SK-N-SH (cell line): ENCODE results near the gene DARS2. TPM values are rescaled to one million over a fixed set of nuclear protein-coding genes. Genes with fewer than 3 reads are reported as not detected.
A peak's percentile ranks its signal among the peaks of the same experiment; 100 is the strongest.

Source experiments
- CTCF ChIA-PET: fragments of 300-600, 350-600 bp; formaldehyde crosslinking; extraction: SDS; loops from one replicate; lab custom pipeline; 2021; lab: Yijun Ruan, JAX
- POLR2A ChIA-PET: fragments of 350-600 bp; sonication (Branson Sonifier 250); formaldehyde crosslinking; extraction: SDS; loops from one replicate; lab custom pipeline; 2020; ENCODE audit warnings: antibody characterized with exemption, inconsistent platforms; lab: Yijun Ruan, JAX
- DNase-seq: peaks from one replicate; pipeline ENCODE4 v3.0.0; 2012
- H2AFZ ChIP-seq: fragments of 200-600 bp; sonication (generic); 2 replicates; pipeline ENCODE4 v1.8.1; 2016; ENCODE audit warnings: antibody characterized with exemption, mild to moderate bottlenecking, low read depth
- H3F3A ChIP-seq: fragments of 200-600 bp; sonication (generic); replicated peaks from 2 replicates; pipeline ENCODE3; 2016; ENCODE audit warnings: antibody characterized with exemption, mild to moderate bottlenecking; ENCODE audit not compliant: insufficient read depth
- H3K27ac ChIP-seq, 2 experiments: fragments of 200-500 bp in 1 of 2; fragments of 200-600 bp in 1 of 2; sonication (Bioruptor generic) in 1 of 2; sonication (generic), shearing (Covaris generic) in 1 of 2; 2 replicates each; pipeline versions ENCODE4 v1.5.1 to v1.6.1; 2014 to 2016; ENCODE audit warnings: low read depth in 2 of 2, inconsistent platforms in 1 of 2, low read length in 1 of 2, mild to moderate bottlenecking in 1 of 2, mixed read lengths in 1 of 2
- H3K27me3 ChIP-seq: fragments of 200-600 bp; sonication (generic), shearing (Covaris generic); 2 replicates; pipeline ENCODE4 v1.6.1; 2016; ENCODE audit warnings: mixed run types; ENCODE audit not compliant: insufficient read depth
- H3K36me3 ChIP-seq, 2 experiments: fragments of 200-500 bp in 1 of 2; fragments of 200-600 bp in 1 of 2; sonication (Bioruptor generic) in 1 of 2; sonication (generic) in 1 of 2; replicated peaks in 1 of 2; 2 replicates each; pipeline versions ENCODE3 to v1.5.1; 2014 to 2016; ENCODE audit warnings: low read length in 1 of 2, mild to moderate bottlenecking in 1 of 2; ENCODE audit not compliant: insufficient read depth in 2 of 2, control insufficient read depth in 1 of 2
- H3K4me1 ChIP-seq, 2 experiments: fragments of 200-500 bp in 1 of 2; fragments of 200-600 bp in 1 of 2; sonication (Bioruptor generic) in 1 of 2; sonication (generic), shearing (Covaris generic) in 1 of 2; 2 replicates each; pipeline versions ENCODE4 v1.5.1 to v1.6.1; 2014 to 2016; ENCODE audit warnings: low read depth in 1 of 2, low read length in 1 of 2, mixed run types in 1 of 2; ENCODE audit not compliant: insufficient read depth in 2 of 2, control insufficient read depth in 1 of 2
- H3K4me2 ChIP-seq: fragments of 200-600 bp; sonication (generic), shearing (Covaris generic); 2 replicates; pipeline ENCODE4 v1.6.1; 2017; ENCODE audit warnings: mixed run types
- H3K4me3 ChIP-seq, 2 experiments: fragments of 200-500 bp in 1 of 2; fragments of 200-600 bp in 1 of 2; sonication (Bioruptor generic) in 1 of 2; sonication (generic), shearing (Covaris generic) in 1 of 2; 2 replicates each; pipeline versions ENCODE4 v1.5.1 to v1.8.1; 2014 to 2016; ENCODE audit warnings: low read depth in 2 of 2, inconsistent platforms in 1 of 2, low read length in 1 of 2, mild to moderate bottlenecking in 1 of 2, mixed read lengths in 1 of 2, moderate library complexity in 1 of 2
- H3K79me2 ChIP-seq: fragments of 200-600 bp; sonication (generic); 2 replicates; pipeline ENCODE4 v1.8.1; 2017; ENCODE audit warnings: mild to moderate bottlenecking; ENCODE audit not compliant: insufficient read depth
- H3K9ac ChIP-seq: fragments of 200-600 bp; sonication (generic); 2 replicates; pipeline ENCODE4 v1.6.1; 2017; ENCODE audit warnings: mixed run types
- H3K9me2 ChIP-seq: fragments of 200-600 bp; sonication (generic); 2 replicates; pipeline ENCODE4 v1.6.1; 2017; ENCODE audit warnings: mixed run types
- H3K9me3 ChIP-seq: fragments of 200-600 bp; sonication (generic); 2 replicates; pipeline ENCODE4 v1.6.1; 2017; ENCODE audit warnings: mixed run types, mild to moderate bottlenecking, moderate library complexity
- H4K20me1 ChIP-seq: fragments of 200-600 bp; sonication (generic); 2 replicates; pipeline ENCODE4 v1.6.1; 2017; ENCODE audit warnings: mild to moderate bottlenecking, mixed run types; ENCODE audit not compliant: insufficient read depth
- ELF1 ChIP-seq: IDR thresholded peaks from 2 replicates; pipeline ENCODE4 v1.4.0; 2012
- GABPA ChIP-seq: IDR thresholded peaks from 2 replicates; pipeline ENCODE4 v1.4.0; 2012; ENCODE audit warnings: low read depth, mild to moderate bottlenecking
- JUND ChIP-seq: IDR thresholded peaks from 2 replicates; pipeline ENCODE4 v1.4.0; 2012
- MAX ChIP-seq: IDR thresholded peaks from 2 replicates; pipeline ENCODE4 v1.4.0; 2012; ENCODE audit warnings: low read depth
- MEF2A ChIP-seq: IDR thresholded peaks from 2 replicates; pipeline ENCODE4 v1.4.0; 2012; ENCODE audit warnings: low read depth, borderline replicate concordance
- NFIC ChIP-seq: IDR thresholded peaks from 2 replicates; pipeline ENCODE4 v1.4.0; 2012; ENCODE audit warnings: borderline replicate concordance
- RAD21 ChIP-seq: IDR thresholded peaks from 2 replicates; pipeline ENCODE4 v1.6.1; 2012; ENCODE audit warnings: mild to moderate bottlenecking, low read length
- RFX5 ChIP-seq: IDR thresholded peaks from 2 replicates; pipeline ENCODE4 v1.6.1; 2012; ENCODE audit warnings: mild to moderate bottlenecking, improper control_type of control experiment, low read length
- SIN3A ChIP-seq: IDR thresholded peaks from 2 replicates; pipeline ENCODE4 v1.6.1; 2012; ENCODE audit warnings: low read depth, mild to moderate bottlenecking, low read length, moderate library complexity, borderline replicate concordance
- SMC3 ChIP-seq: IDR thresholded peaks from 2 replicates; pipeline ENCODE4 v1.6.1; 2012; ENCODE audit warnings: low read depth, low read length, improper control_type of control experiment
- TCF12 ChIP-seq: IDR thresholded peaks from 2 replicates; pipeline ENCODE4 v1.4.0; 2012
- USF1 ChIP-seq: IDR thresholded peaks from 2 replicates; pipeline ENCODE4 v1.4.0; 2012; ENCODE audit warnings: low read depth, borderline replicate concordance
- ZBTB33 ChIP-seq: IDR thresholded peaks from 2 replicates; pipeline ENCODE4 v1.4.0; 2012; ENCODE audit warnings: low read depth, borderline replicate concordance
- WGBS: methylation state at CpG from one replicate; pipeline ENCODE4 v1.1.6; 2017; ENCODE audit warnings: low lambda C conversion rate; 5-methylcytosine and 5-hydroxymethylcytosine counted together
- polyA plus RNA-seq, 3 experiments: library from polyadenylated mRNA; depleted of rRNA; stranded (reverse); fragments of >200 nt; gene quantifications; 2 replicates each; pipeline ENCODE4 v1.2.3, GENCODE V29; 2012
- TF ChIP-seq, protein P1 (sequence below): IDR thresholded peaks from 2 replicates; pipeline ENCODE4; 2012
- TF ChIP-seq, protein P2 (sequence below): IDR thresholded peaks from 2 replicates; pipeline ENCODE4 v1.6.1; 2012; ENCODE audit warnings: mild to moderate bottlenecking, low read depth, low read length, moderate library complexity

Gene DARS2
- polyA plus RNA-seq, 1 of the 3 experiments (the other 2 are of a cell fraction): 17.1 TPM

DNA sequence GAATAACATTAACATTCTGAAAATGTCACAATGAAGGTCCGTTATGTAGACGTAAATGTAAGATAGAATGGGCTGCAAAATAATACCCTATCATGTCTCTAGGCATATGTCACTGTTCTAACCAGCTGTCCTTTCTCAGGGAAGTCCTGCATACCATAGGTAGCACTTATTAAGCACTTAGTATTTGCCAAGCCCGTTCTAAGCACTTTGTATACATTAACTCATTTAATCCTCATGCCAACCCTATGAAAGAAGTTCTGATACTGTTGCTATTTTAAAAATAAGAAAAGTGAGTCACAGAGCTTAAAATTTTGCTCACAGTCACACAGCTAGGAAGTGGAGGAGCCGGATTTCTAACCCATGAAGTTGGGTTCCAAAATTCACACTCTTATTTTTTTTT lies 27.6 kb downstream of the DARS2 start (continued):
- TF ChIP-seq SIN3A (no peak), SMC3 (no peak), RAD21 (no peak), GABPA (no peak), NFIC (no peak)
- TF ChIP-seq, all 33 proteins: peak for 0

DNA sequence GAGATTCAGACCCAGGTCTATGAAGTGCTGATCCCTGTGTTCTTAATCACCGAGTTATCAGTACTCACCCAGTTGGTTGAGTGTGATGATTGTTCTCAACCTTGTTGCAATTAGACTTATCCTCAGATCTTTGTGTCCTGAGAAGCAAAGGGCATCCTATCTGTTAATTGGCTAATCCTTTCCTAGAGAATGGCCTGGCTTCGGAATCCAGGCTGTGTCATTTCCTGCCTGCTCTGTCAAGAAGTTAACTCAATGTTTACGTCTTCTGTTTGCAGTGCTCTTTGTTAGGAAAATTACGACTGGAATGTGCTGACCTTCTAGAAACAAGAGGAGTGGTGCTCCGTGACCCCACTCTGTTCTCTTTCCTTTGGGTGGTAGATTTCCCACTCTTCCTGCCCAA lies 28.6 kb downstream of the DARS2 start:
- H3K4me3 ChIP-seq: no peak overlapping the region
- 62% methylated on average over 5 of the region's 5 CpGs for WGBS
- no peak overlapping the region for H3K4me2 ChIP-seq
- no peaks in the 10 kb centered on the region for H3K9me3 ChIP-seq
- no peaks in the 10 kb centered on the region for H3K27me3 ChIP-seq
- H3K9me2 ChIP-seq: no peaks in the 10 kb centered on the region
- POLR2A ChIA-PET: no interaction called here
- peaks cover 4% of the 10 kb centered on the region in 2 experiments; a peak in 2 of 4 replicates for H3K4me1 ChIP-seq
- no peak overlapping the region for H3K9ac ChIP-seq
- no peaks in the 10 kb centered on the region for H3K79me2 ChIP-seq
- peaks cover 37 to 47% of the 10 kb centered on the region in 2 experiments for H3K36me3 ChIP-seq
- H4K20me1 ChIP-seq: no peaks in the 10 kb centered on the region
- H2AFZ ChIP-seq: no peak overlapping the region
- H3F3A ChIP-seq: peaks cover 24% of the 10 kb centered on the region
- DNase-seq: no peak
- TF ChIP-seq, protein P1, sequence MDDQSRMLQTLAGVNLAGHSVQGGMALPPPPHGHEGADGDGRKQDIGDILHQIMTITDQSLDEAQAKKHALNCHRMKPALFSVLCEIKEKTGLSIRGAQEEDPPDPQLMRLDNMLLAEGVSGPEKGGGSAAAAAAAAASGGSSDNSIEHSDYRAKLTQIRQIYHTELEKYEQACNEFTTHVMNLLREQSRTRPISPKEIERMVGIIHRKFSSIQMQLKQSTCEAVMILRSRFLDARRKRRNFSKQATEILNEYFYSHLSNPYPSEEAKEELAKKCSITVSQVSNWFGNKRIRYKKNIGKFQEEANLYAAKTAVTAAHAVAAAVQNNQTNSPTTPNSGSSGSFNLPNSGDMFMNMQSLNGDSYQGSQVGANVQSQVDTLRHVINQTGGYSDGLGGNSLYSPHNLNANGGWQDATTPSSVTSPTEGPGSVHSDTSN: no peak
- no peak for TF ChIP-seq RFX5
- no peak for TF ChIP-seq SIN3A
- TF ChIP-seq USF1: no peak
- TF ChIP-seq MAX: no peak
- TF ChIP-seq, protein P2, sequence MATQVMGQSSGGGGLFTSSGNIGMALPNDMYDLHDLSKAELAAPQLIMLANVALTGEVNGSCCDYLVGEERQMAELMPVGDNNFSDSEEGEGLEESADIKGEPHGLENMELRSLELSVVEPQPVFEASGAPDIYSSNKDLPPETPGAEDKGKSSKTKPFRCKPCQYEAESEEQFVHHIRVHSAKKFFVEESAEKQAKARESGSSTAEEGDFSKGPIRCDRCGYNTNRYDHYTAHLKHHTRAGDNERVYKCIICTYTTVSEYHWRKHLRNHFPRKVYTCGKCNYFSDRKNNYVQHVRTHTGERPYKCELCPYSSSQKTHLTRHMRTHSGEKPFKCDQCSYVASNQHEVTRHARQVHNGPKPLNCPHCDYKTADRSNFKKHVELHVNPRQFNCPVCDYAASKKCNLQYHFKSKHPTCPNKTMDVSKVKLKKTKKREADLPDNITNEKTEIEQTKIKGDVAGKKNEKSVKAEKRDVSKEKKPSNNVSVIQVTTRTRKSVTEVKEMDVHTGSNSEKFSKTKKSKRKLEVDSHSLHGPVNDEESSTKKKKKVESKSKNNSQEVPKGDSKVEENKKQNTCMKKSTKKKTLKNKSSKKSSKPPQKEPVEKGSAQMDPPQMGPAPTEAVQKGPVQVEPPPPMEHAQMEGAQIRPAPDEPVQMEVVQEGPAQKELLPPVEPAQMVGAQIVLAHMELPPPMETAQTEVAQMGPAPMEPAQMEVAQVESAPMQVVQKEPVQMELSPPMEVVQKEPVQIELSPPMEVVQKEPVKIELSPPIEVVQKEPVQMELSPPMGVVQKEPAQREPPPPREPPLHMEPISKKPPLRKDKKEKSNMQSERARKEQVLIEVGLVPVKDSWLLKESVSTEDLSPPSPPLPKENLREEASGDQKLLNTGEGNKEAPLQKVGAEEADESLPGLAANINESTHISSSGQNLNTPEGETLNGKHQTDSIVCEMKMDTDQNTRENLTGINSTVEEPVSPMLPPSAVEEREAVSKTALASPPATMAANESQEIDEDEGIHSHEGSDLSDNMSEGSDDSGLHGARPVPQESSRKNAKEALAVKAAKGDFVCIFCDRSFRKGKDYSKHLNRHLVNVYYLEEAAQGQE: no peak
- TF ChIP-seq ZBTB33: no peak
- TF ChIP-seq TCF12: no peak
- no peak for TF ChIP-seq JUND
- no peak for TF ChIP-seq MEF2A
- no peak for TF ChIP-seq ELF1
- H3K27ac ChIP-seq: peak overlapping the region in 1 of 2 experiments; percentile 27; a peak in 3 of 4 replicates
- CTCF ChIA-PET: interaction anchor here (0.6 to 1.7 kb wide), 4 partner anchors 10 to 433 kb away, joined by 3 to 4 read pairs (median 4); no protein-coding TSS in a partner anchor
